RWPE1 (cell line): ENCODE results near the gene FAHD1.
"Not testable (repeated sequence)": the region's sequence is repeated elsewhere in the genome, so short reads cannot be mapped to it uniquely, and the experiment has no call there.

ENCODE experiments used
- CTCF ChIA-PET: fragments of 350-600 bp; sonication (Branson Sonifier 250); formaldehyde crosslinking; extraction: SDS; loops from one replicate; lab custom pipeline; 2021; lab: Yijun Ruan, JAX
- POLR2A ChIA-PET: fragments of 400-600 bp; formaldehyde crosslinking; extraction: SDS; loops from one replicate; lab custom pipeline; 2020; ENCODE audit warnings: antibody characterized with exemption; ENCODE audit not compliant: low non-redundant PET; lab: Yijun Ruan, JAX
- DNase-seq: peaks from one replicate; pipeline ENCODE4 v3.0.0; 2012; ENCODE audit warnings: low spot score
- H3K27ac ChIP-seq: fragments of 450-650 bp; 2 replicates; pipeline ENCODE4 v1.5.1; 2017
- TF ChIP-seq, protein P1 (sequence below): fragments of 450-650 bp; conservative IDR thresholded peaks from 2 replicates; pipeline ENCODE4 v1.5.1; 2017; ENCODE audit warnings: low read depth, mild to moderate bottlenecking

FAHD1 gene

DNA sequence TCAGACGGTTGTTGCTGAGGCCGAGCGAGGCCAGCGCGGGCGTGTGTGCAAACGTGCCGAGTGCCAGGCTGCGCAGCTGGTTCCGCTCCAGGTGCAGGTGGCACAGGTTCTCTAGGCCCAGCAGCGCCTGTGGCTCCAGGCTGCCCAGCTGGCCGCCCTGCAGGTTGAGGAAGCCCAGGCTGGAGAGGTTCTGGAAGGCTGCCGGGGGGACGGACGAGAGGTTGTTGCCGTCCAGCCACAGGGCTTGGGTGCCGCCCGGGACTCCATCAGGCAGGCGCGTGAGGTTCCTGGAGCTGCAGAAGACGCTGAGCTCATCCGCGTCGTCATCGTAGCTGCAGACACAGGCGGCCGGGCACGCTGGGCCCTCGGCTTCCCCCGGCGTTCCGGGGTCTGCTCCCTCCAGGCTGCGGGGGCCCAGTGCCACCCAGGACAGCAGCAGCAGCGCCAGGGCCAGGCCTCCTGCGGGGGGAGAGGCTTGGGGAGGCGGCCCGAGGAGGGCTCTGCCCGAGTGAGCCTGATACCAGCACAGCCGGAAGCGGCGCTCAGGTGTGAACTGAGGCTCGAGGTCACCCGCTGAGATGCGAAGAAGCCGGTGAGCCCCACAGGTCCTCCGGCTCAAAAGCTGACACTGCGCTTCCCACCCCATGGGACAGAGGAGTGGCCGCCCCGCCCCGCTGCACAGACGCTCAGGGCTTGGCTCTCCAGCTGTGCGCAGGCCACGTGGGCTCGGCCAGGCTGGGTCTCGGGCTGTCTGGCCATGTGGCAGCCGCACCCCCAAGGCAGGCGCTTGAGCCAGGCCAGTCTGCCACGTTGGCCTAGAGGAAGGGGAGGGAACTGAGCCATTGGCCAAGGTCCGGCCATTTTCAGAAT is 34.8 kb upstream of the FAHD1 start:
- POLR2A ChIA-PET, result interaction anchor here (0.9 kb wide), 1 partner anchor 9 kb away, joined by 3 read pairs; the partner anchor contains the start of genes NUBP2 and SPSB3
- H3K27ac ChIP-seq, result 0 out of 2 replicates have a peak overlapping the region, but pooled peaks have one; percentile 5
- TF ChIP-seq, protein P1, sequence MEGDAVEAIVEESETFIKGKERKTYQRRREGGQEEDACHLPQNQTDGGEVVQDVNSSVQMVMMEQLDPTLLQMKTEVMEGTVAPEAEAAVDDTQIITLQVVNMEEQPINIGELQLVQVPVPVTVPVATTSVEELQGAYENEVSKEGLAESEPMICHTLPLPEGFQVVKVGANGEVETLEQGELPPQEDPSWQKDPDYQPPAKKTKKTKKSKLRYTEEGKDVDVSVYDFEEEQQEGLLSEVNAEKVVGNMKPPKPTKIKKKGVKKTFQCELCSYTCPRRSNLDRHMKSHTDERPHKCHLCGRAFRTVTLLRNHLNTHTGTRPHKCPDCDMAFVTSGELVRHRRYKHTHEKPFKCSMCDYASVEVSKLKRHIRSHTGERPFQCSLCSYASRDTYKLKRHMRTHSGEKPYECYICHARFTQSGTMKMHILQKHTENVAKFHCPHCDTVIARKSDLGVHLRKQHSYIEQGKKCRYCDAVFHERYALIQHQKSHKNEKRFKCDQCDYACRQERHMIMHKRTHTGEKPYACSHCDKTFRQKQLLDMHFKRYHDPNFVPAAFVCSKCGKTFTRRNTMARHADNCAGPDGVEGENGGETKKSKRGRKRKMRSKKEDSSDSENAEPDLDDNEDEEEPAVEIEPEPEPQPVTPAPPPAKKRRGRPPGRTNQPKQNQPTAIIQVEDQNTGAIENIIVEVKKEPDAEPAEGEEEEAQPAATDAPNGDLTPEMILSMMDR, result no peak
- CTCF ChIA-PET, result interaction anchor here (0.6 to 0.8 kb wide), 2 partner anchors 475 to 1007 kb away, joined by 3 read pairs; no protein-coding TSS in a partner anchor
- DNase-seq, result no peak

GRCh38 chr16:1792836-1793577 is 34.0 kb upstream of the FAHD1 start:
- POLR2A ChIA-PET, result no interaction called here

DNA sequence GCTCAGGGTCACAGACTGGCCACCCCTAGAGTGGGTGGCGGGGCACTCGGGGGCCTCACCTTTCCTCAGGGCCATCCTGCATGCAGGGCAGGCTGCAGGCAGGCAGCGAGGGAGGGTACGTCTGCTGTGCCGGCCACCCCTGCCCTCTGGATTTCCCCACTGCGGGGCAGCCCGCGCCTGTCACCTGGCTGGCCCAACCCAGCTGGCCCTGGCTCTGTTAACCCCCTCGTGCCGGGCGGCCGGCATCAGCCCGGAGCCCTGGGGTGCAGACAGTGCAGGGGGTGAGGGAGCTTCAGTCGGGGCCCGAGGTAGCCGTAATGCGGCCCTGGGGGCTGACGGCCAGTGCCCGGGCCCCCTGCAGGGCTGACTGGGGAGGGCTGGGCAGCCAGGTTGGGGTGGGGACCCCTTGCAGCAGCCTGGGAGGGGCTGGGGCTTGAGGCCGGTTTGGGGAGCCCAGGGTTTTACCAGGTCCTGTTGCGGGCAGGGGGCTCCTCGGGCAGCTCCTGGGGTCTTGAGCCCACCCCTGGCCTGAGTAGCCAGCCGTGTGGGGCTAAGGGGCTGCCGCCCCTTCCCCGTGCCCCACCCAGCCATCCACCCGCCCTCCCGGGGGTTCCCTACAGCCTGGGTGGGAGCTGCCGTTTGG is 33.3 kb upstream of the FAHD1 start, which contains the start of gene IGFALS:
Gene IGFALS, minus strand, starts transcription at position 128 of the 643 bp plus-strand sequence. Its CDS starts 53 bp downstream, at position 75.
- no peak within 1 kb of the TSS for H3K27ac ChIP-seq
- POLR2A ChIA-PET, result no interaction called here
- TF ChIP-seq, protein P1, result no peak
- DNase-seq, result no peak
- CTCF ChIA-PET, result no interaction called here

More at GRCh38 chr16:1792836-1793577, 34.0 kb upstream of the FAHD1 start:
- CTCF ChIA-PET, result interaction anchor here (0.6 kb wide), 1 partner anchor 476 kb away, joined by 3 read pairs; no protein-coding TSS in a partner anchor
- TF ChIP-seq, protein P1, result no peak
- no peak for DNase-seq
- no peak overlapping the region for H3K27ac ChIP-seq

DNA sequence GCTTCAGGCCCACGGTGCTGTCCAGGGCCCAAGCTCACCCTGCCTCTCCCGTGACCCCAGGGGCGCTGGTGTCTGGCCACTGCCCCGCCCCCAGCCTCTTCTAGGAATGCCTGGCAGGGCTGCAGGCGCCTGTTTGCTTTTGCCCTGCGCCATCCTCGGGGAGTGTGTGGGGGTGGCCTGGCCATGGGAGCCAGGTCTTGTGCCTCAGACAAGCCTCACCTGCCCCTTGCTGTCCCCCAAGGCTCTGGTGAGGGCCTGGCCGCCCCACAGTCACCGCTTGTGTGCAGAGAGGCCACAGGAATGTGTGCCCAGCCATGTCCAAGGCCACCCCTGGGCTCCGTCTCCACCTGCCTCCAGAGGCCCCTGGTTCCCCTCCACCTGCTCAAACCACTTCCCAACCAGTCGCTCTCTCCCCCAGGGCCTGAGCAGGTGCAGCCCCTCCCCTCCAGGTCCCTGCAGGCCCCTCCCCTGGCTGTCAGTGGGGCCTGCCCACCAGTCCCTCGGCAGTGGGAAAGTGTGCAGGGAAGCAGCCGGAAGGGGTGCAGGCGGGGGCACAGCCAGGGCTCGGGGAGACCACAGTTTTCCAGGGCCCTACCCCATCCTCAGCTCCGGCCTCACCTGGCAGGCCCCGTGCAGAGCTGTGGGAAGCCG is 32.7 kb upstream of the FAHD1 start:
- DNase-seq, result no peak
- TF ChIP-seq, protein P1, result no peak
- POLR2A ChIA-PET, result no interaction called here
- no peak overlapping the region for H3K27ac ChIP-seq
- CTCF ChIA-PET, result no interaction called here

DNA sequence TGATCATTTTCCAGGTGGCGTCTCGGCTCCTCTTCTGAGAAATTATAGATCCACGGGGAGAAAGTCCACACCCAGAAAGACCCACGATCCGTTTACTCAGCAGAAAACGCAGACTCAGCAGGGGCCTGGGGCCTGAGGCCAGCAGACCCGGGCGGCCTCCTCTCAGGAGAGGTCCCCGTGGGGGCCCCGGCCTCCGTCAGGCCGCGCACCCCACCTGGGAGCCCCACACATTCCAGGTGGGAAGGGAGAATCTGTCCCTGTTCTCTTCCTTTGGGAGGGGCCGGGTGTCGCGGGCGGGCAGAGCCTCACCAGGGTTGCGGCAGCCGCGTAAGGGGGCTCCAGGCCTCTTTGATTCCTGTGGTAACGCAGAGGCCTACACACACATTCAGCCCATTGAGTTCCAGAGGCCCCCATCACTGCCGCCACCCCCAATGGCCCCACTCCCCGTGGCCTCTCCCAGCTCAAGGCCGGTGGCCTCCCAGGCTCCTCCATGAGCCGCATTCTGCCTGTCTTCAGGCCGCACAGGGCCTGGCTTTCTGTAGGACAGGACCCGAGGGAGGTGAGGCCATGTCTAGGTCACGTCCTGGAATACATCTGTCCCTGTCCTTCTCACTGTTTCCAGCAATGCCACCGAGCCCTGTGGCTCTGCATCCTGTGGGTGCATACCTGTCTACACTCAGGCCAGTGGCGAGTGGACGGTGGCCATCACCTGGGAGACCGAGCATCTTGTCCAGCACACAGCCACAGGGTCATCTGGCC is 31.9 kb upstream of the FAHD1 start:
- DNase-seq, result no peak
- ChIA-PET CTCF (no interaction called here), POLR2A (no interaction called here)
- no peak overlapping the region for H3K27ac ChIP-seq
- TF ChIP-seq, protein P1, result no peak

DNA sequence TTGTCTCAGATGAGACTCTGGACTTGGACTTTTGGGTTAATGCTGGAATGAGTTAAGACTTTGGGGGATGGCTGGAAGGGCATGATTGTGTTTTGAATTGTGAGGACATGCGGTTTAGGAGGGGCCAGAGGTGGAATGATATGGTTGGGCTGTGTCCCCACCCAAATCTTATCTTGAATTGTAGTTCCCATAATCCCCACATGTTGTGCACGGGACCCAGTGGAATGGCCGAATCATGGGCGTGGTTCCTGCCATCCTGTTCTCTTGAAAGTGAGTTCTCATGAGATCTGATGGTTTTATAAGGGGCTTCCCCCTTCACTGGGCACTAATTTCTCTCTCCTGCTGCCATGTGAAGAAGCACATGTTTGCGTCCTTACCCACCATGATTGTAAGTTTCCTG is 27.7 kb upstream of the FAHD1 start:
- H3K27ac ChIP-seq, DNase-seq, CTCF ChIA-PET, POLR2A ChIA-PET: not testable (repeated sequence)
